HG03159 (cell line): ENCODE results near the gene CYP20A1.
"Not testable (repeated sequence)": the region's sequence is repeated elsewhere in the genome, so short reads cannot be mapped to it uniquely, and the experiment has no call there.

Experiments
- ATAC-seq: cut with Tn5 transposase; IDR thresholded peaks from one replicate; pipeline ENCODE4 v1.9.1; 2021; ENCODE audit warnings: mild to moderate bottlenecking, moderate library complexity; ENCODE audit not compliant: unreplicated experiment

The CYP20A1 gene, protein sequence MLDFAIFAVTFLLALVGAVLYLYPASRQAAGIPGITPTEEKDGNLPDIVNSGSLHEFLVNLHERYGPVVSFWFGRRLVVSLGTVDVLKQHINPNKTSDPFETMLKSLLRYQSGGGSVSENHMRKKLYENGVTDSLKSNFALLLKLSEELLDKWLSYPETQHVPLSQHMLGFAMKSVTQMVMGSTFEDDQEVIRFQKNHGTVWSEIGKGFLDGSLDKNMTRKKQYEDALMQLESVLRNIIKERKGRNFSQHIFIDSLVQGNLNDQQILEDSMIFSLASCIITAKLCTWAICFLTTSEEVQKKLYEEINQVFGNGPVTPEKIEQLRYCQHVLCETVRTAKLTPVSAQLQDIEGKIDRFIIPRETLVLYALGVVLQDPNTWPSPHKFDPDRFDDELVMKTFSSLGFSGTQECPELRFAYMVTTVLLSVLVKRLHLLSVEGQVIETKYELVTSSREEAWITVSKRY

DNA sequence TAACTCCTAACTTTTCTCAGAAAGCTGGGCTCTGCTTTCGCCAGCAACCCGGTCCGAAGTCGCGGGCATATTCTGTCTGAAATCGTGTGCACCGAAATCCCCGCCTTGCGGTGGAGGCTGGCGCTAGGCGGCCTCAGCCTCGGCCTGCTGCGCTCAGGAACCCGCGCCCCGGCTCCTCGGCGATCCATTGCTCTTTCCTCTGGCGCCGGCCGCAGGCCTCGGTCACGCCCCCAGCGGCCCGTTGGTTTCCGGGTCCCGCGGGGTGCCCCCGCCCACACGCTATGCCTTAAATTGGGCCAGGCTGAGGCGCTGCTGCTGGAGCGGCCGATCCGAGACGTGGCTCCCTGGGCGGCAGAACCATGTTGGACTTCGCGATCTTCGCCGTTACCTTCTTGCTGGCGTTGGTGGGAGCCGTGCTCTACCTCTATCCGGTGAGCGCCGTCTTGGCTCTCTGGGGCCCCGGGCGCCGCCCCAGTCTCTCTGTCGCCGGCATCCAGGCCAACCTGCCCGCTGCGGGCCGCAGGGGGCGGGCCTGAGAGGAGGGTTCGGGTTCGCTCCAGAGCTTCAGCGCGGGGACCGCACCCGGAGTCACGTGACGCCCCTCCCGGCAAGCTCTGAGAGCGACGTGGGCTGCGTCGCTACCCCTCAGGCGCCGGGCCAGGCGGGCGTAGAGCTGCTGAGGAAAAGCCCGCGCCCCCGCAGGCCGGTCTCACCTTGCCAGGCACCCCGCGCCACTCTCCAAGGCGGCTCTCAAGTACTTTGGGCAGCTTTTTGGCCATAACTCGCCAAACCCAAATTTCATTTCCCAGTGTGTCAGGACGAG is at the start of gene CYP20A1:
Gene CYP20A1, plus strand, starts transcription at position 315 of the 823 bp plus-strand sequence. Its CDS starts 45 bp downstream, at position 360.
- peak; percentile 84 for ATAC-seq

DNA sequence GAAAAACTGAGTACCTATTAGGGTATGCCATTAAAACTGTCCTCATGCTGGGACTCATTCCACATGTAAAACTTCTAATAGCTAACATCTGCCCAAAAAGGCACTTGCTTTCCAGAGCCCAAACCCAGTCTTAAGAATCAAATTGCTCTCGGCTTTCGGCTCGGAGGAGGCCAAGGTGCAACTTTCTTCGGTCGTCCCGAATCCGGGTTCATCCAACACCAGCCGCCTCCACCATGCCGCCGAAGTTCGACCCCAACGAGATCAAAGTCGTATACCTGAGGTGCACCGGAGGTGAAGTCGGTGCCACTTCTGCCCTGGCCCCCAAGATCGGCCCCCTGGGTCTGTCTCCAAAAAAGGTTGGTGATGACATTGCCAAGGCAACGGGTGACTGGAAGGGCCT is 48.3 kb upstream of the CYP20A1 start:
- ATAC-seq, result not testable (repeated sequence)

DNA sequence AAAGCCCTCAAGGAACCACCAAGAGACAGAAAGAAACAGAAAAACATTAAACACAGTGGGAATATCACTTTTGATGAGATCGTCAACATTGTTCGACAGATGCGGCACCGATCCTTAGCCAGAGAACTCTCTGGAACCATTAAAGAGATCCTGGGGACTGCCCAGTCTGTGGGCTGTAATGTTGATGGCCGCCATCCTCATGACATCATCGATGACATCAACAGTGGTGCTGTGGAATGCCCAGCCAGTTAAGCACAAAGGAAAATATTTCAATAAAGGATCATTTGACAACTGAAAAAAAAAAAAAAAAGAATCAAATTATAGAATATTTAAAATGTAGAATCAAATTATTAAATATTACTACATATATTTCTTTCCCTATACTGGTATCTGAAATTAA is 47.8 kb upstream of the CYP20A1 start:
- ATAC-seq, result not testable (repeated sequence)

- ATAC-seq, result no peak
These were observed 46.9 kb upstream of the CYP20A1 start for GRCh38 chr2:203191961-203192360.

DNA sequence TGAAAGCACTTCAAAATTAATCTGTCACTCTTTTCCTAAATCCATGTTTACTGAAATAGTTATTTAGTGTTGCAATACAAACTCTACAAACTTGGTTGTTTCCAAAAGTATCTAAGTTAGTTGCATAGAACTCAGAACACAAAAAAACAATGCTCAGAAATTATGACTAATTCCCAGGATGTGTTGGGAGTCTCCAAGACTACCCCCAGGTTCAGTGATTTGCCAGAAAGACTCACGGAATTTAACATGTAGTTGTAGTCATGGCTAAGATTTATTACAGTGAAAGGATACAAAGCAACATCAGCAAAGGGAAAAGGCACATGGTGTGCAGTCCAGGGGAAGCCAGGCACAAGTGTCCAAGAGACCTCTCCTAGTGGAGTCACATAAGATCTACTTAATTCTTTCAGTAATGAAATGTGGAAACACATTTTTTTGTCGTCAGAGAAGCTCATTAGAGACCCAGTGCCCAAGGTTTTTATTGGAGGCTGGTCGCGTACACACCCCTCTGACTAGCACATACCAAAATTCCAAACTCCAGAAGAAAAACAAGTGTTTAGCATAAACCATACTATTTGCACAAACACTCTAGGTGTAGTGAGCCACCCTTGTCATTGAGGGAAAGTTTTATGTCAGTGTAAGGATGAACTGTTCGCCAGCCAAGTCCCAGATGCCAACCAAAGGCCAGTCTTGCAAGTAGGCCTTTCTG is 43.3 kb upstream of the CYP20A1 start:
- no peak for ATAC-seq

- no peak for ATAC-seq
These were observed 38.0 kb upstream of the CYP20A1 start for GRCh38 chr2:203200866-203201265.

DNA sequence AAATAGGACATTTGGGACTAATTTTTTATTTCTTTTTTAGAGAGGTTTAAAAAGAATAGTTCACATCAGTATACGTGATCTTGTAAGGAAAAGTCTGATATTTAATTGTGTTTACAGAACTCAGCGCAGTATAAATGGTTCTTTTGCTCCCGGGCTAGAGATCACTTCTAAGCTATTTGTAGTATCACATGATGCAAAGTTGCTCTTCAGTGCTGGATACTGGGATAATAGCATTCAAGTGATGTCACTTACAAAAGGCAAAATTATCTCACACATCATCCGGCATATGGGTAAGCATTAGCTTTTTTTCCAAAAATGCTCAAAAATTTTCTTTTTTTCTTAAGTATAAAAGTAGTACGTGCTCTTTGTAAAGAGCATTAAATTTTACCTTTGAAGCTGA is 37.4 kb upstream of the CYP20A1 start:
- no peak for ATAC-seq

- no peak for ATAC-seq
These were observed 29.3 kb upstream of the CYP20A1 start for GRCh38 chr2:203209538-203209937.

- no peak for ATAC-seq
These were observed 13.3 kb upstream of the CYP20A1 start for GRCh38 chr2:203225423-203226039.

GRCh38 chr2:203229674-203230073 is 9.1 kb upstream of the CYP20A1 start:
- ATAC-seq, result not testable (repeated sequence)

GRCh38 chr2:203237346-203238238 is 1.2 kb upstream of the CYP20A1 start:
- ATAC-seq, result no peak

- ATAC-seq, result peak; percentile 0
These were observed 520 bp upstream of the CYP20A1 start for GRCh38 chr2:203238292-203238703.

- ATAC-seq, result no peak
These were observed 1.7 kb downstream of the CYP20A1 start for GRCh38 chr2:203240491-203240890.

GRCh38 chr2:203242518-203242917 is 3.7 kb downstream of the CYP20A1 start:
- no peak for ATAC-seq

GRCh38 chr2:203246646-203247045 is 7.8 kb downstream of the CYP20A1 start:
- no peak for ATAC-seq

DNA sequence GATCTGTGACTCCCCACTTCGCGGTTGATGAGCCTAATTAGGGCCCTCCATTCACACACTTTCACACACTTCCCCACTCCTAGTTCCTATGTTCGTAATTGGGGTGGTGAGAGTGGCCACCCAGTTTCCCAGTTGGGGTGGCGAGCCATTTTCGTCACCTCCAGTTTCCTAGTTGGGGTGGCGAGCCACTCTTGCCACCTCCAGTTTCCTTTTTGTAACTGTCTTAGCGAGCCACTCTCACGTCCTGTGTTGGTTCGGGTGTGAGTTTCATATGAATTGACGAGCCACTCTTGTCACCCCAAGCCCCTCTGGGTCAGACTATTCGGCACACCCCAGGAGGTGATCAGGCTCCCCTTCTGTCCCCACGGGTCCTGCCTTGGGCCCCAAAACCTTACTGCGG is 14.0 kb downstream of the CYP20A1 start:
- ATAC-seq, result no peak

GRCh38 chr2:203253422-203254095 is 14.7 kb downstream of the CYP20A1 start:
- not testable (repeated sequence) for ATAC-seq

DNA sequence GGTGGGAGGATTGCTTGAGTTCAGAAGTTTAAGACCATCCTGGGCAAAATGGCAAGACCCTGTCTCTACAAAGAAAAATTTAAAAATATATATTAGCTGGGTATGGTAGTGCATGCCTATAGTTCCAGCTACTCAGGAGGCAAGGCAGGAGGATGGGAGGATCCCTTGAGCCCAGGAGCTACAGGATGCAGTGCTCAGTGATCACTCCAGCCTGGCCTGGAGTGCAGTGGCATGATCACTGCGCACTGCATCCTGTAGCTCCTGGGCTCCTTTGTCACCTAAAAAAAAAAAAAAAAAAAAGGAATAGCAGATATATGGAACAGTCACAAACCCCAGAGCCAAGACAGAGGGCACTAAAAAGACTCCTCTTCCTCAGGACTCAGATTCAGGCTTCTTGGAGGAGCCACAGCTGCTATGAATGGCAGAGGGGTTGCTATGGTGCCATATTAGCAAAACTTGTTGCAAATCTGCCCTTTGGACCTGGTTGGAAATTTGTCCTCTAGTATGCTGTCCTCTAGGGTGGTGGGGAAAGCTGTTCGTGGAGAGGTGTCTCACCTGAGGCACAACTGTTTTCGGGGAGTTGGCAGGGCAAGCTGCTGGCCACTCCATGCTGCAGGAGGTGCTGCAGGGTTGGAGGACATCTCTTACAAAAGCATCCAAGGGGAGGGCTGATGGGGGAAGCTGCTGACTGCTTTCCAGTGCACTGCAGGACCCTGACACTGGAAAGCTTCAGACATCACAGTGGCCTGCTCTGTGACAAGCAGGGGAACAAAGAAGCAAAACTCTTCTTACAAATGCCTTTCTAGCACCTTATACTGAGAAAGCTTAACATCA is 22.7 kb downstream of the CYP20A1 start:
- ATAC-seq, result no peak
